CD14-positive monocyte (primary cell): ENCODE results near the gene HINT2. TPM values are rescaled to one million over a fixed set of nuclear protein-coding genes. Genes with fewer than 3 reads are reported as not detected.

Experiments
- DNase-seq, 3 donors: peaks; one replicate each; pipeline ENCODE4 v3.0.0-alpha.2; 2011 to 2022
- H2AFZ ChIP-seq: 2 replicates; pipeline ENCODE4 v1.6.0; 2012; ENCODE audit warnings: mild to moderate bottlenecking, low read depth, low read length, inconsistent platforms; ENCODE audit not compliant: insufficient read depth, poor library complexity, severe bottlenecking
- H3K27ac ChIP-seq, 2 donors: 1 replicate in 1 of 2; 2 replicates in 1 of 2; pipeline ENCODE4 v1.5.1; 2012 to 2013; ENCODE audit warnings: low read length in 2 of 2, control low read depth in 1 of 2, inconsistent platforms in 1 of 2, low read depth in 1 of 2, mild to moderate bottlenecking in 1 of 2
- H3K27me3 ChIP-seq, 2 donors: one replicate each; pipeline versions ENCODE4 v1.6.0 to v1.6.1; 2011 to 2013; ENCODE audit warnings: low read length in 2 of 2; ENCODE audit not compliant: control insufficient read depth in 2 of 2, insufficient read depth in 2 of 2
- H3K36me3 ChIP-seq, 2 donors: replicated peaks in 1 of 2; 1 replicate in 1 of 2; 2 replicates in 1 of 2; pipeline versions ENCODE4 v1.5.1 to v1.6.1; 2012 to 2013; ENCODE audit warnings: low read length in 2 of 2, control low read depth in 1 of 2, inconsistent platforms in 1 of 2, mild to moderate bottlenecking in 1 of 2; ENCODE audit not compliant: insufficient read depth in 2 of 2, control insufficient read depth in 1 of 2
- H3K4me1 ChIP-seq, 2 donors: 1 replicate in 1 of 2; 2 replicates in 1 of 2; pipeline versions ENCODE4 v1.5.1 to v1.6.1; 2012 to 2013; ENCODE audit warnings: low read length in 2 of 2, control low read depth in 1 of 2, inconsistent platforms in 1 of 2, mild to moderate bottlenecking in 1 of 2, moderate library complexity in 1 of 2; ENCODE audit not compliant: insufficient read depth in 2 of 2, control insufficient read depth in 1 of 2
- H3K4me2 ChIP-seq: replicated peaks from 2 replicates; pipeline ENCODE3; 2012; ENCODE audit warnings: low read length, moderate library complexity, mild to moderate bottlenecking; ENCODE audit not compliant: poor library complexity, severe bottlenecking; ENCODE audit errors: extremely low read depth
- H3K4me3 ChIP-seq, 3 experiments: fragments of 200-600 bp in 1 of 3; sonication (generic) in 1 of 3; replicated peaks in 1 of 3; 1 replicate in 2 of 3; 2 replicates in 1 of 3; pipeline ENCODE4 v1.5.1; 2011 to 2013; ENCODE audit warnings: low read length in 3 of 3, mild to moderate bottlenecking in 3 of 3, control low read depth in 2 of 3, low read depth in 2 of 3, inconsistent platforms in 1 of 3, moderate library complexity in 1 of 3
- H3K79me2 ChIP-seq: 2 replicates; pipeline ENCODE4 v1.6.0; 2012; ENCODE audit warnings: mild to moderate bottlenecking, control low read depth, inconsistent platforms, low read length, moderate library complexity; ENCODE audit not compliant: insufficient read depth
- H3K9ac ChIP-seq: 2 replicates; pipeline ENCODE4 v1.6.0; 2017; ENCODE audit warnings: low read length, mild to moderate bottlenecking; ENCODE audit not compliant: insufficient read depth, poor library complexity, severe bottlenecking
- H3K9me3 ChIP-seq, 2 donors: replicated peaks in 1 of 2; 1 replicate in 1 of 2; 2 replicates in 1 of 2; pipeline versions ENCODE4 v1.5.1 to v1.6.1; 2012 to 2013; ENCODE audit warnings: low read length in 2 of 2, control low read depth in 1 of 2; ENCODE audit not compliant: control insufficient read depth in 1 of 2, insufficient read depth in 1 of 2
- H4K20me1 ChIP-seq: 2 replicates; pipeline ENCODE4 v1.6.0; 2012; ENCODE audit warnings: mild to moderate bottlenecking, low read length, control low read depth, moderate library complexity; ENCODE audit not compliant: insufficient read depth
- H3K27ac Mint-ChIP-seq, 7 donors: one replicate each; pipeline ENCODE4 v1.8.0; 2020; ENCODE audit warnings: mild to moderate bottlenecking in 7 of 7, mixed read lengths in 7 of 7, moderate library complexity in 6 of 7, inconsistent platforms in 2 of 7
- H3K27me3 Mint-ChIP-seq, 3 donors: one replicate each; pipeline ENCODE4 v1.8.0; 2021 to 2022; ENCODE audit warnings: low read depth in 3 of 3, mild to moderate bottlenecking in 3 of 3, mixed read lengths in 3 of 3, moderate library complexity in 3 of 3, inconsistent platforms in 1 of 3
- H3K36me3 Mint-ChIP-seq, 2 donors: one replicate each; pipeline ENCODE4 v1.8.0; 2020; ENCODE audit warnings: mixed read lengths in 2 of 2, inconsistent platforms in 1 of 2, mild to moderate bottlenecking in 1 of 2
- H3K4me1 Mint-ChIP-seq: one replicate; pipeline ENCODE4 v1.8.0; 2020; ENCODE audit warnings: mild to moderate bottlenecking, mixed read lengths
- H3K4me3 Mint-ChIP-seq, 2 donors: one replicate each; pipeline ENCODE4 v1.8.0; 2020; ENCODE audit warnings: mild to moderate bottlenecking in 2 of 2, mixed read lengths in 2 of 2, moderate library complexity in 1 of 2
- H3K9me3 Mint-ChIP-seq, 7 donors: one replicate each; pipeline ENCODE4 v1.8.0; 2020 to 2022; ENCODE audit warnings: mixed read lengths in 7 of 7, mild to moderate bottlenecking in 6 of 7, moderate library complexity in 6 of 7, inconsistent platforms in 2 of 7
- CTCF ChIP-seq: fragments of 200-600 bp; IDR thresholded peaks from one replicate; pipeline ENCODE4 v1.8.0; 2022; ENCODE audit warnings: antibody characterized with exemption, mild to moderate bottlenecking
- WGBS: methylation state at CpG from one replicate; pipeline ENCODE4 v1.1.5; 2013; ENCODE audit warnings: missing lambda C conversion rate; ENCODE audit not compliant: insufficient coverage; 5-methylcytosine and 5-hydroxymethylcytosine counted together
- intact Hi-C, 2 donors: fragments of 100-400 bp; cut with micrococcal nuclease; formaldehyde crosslinking; loops; one replicate each; pipeline versions ENCODE4 v1.15.0 to v1.15.1; 2023
- polyA plus RNA-seq, 3 donors: library from polyadenylated mRNA; depleted of rRNA in 1 of 3; unstranded in 2 of 3; stranded (reverse) in 1 of 3; fragments of 300-500 nt in 2 of 3; fragments of >200 nt in 1 of 3; fragmentation: Illumina TruSeq in 2 of 3; gene quantifications; 1 replicate in 2 of 3; 2 replicates in 1 of 3; pipeline ENCODE4 v1.2.3, GENCODE V29; 2012 to 2021

HINT2 gene
- polyA plus RNA-seq, 3 donors: 19.9 to 64.5 (median 59.1) TPM

- Histone ChIP-seq H3K9me3 (no peaks in the 10 kb centered on the region), H3K4me2 (peak overlapping the region; percentile 99), H3K9ac (peak overlapping the region; percentile 75), H3K27ac (peak overlapping the region; percentile 10 to 73), H4K20me1 (no peaks in the 10 kb centered on the region), H3K36me3 (no peaks in the 10 kb centered on the region), H3K4me1 (peaks cover 58 to 69% of the 10 kb centered on the region in 2 donors), H3K4me3 (peak overlapping the region; percentile 39 to 94 (median 67)), H3K27me3 (no peaks in the 10 kb centered on the region), H2AFZ (peak overlapping the region; percentile 98), H3K79me2 (peaks cover 4% of the 10 kb centered on the region)
- H3K4me1 Mint-ChIP-seq: peaks cover 70% of the 10 kb centered on the region
- peak overlapping the region; percentile 5 to 93 (median 82) for H3K27ac Mint-ChIP-seq
- TF ChIP-seq CTCF: no peak
- peak overlapping the region; percentile 69 to 89 for H3K4me3 Mint-ChIP-seq
- H3K9me3 Mint-ChIP-seq: no peaks in the 10 kb centered on the region
- intact Hi-C loops: loop anchor here (2.0 to 5.0 kb wide), 4 partner anchors 15 to 97 kb away; partner anchors contain the start of genes CREB3 (in 1 of the 2), OR13J1 (in 1 of the 2) and TLN1 (in 1 of the 2)
- DNase-seq: no peak
- WGBS: 86% methylated on average over 2 of the region's 2 CpGs
- H3K27me3 Mint-ChIP-seq: peaks cover 17 to 18% (median 18%) of the 10 kb centered on the region in 3 donors
- H3K36me3 Mint-ChIP-seq: peaks cover 5% of the 10 kb centered on the region in 2 donors
These were observed 14.9 kb upstream of the HINT2 start for GRCh38 chr9:35829764-35830096.

GRCh38 chr9:35829084-35829763, 14.4 kb upstream of the HINT2 start, which contains the start of gene TMEM8B:
Gene TMEM8B, plus strand, starts transcription at chr9:35829228. Its CDS starts 220 bp downstream, at chr9:35829448.
- TF ChIP-seq CTCF: no peak
- H3K4me1 ChIP-seq: peaks cover 53 to 64% of the 10 kb centered on the region in 2 donors

More at GRCh38 chr9:35829084-35829763, 14.4 kb upstream of the HINT2 start, which contains the start of gene TMEM8B:
- intact Hi-C loops: loop anchor here (2.0 to 5.0 kb wide), 4 partner anchors 16 to 97 kb away; partner anchors contain the start of genes CREB3 (in 1 of the 2), OR13J1 (in 1 of the 2) and TLN1 (in 1 of the 2)
- H3K4me3 ChIP-seq: peak within 1 kb of the TSS; percentile 67 to 94 (median 78)
- H2AFZ ChIP-seq: peak within 1 kb of the TSS; percentile 98
- H3K79me2 ChIP-seq: peaks cover 4% of the 10 kb centered on the region
- no peaks in the 10 kb centered on the region for H3K9me3 ChIP-seq
- H3K4me2 ChIP-seq: peak within 1 kb of the TSS; percentile 99
- H3K9ac ChIP-seq: peak within 1 kb of the TSS; percentile 75
- peak within 1 kb of the TSS; percentile 94 to 99 for H3K4me3 Mint-ChIP-seq
- H3K36me3 ChIP-seq: no peaks in the 10 kb centered on the region
- no peaks in the 10 kb centered on the region for H4K20me1 ChIP-seq
- no peaks in the 10 kb centered on the region for H3K9me3 Mint-ChIP-seq
- H3K4me1 Mint-ChIP-seq: peaks cover 65% of the 10 kb centered on the region
- H3K27ac ChIP-seq: peak within 1 kb of the TSS; percentile 10 to 73
- H3K27me3 ChIP-seq: no peaks in the 10 kb centered on the region
- WGBS: under 1% methylated on average over 51 of the region's 53 CpGs
- H3K27me3 Mint-ChIP-seq: peaks cover 14 to 18% (median 17%) of the 10 kb centered on the region in 3 donors
- peak; percentile 80 to 92 (median 85) for DNase-seq
- no peaks in the 10 kb centered on the region for H3K36me3 Mint-ChIP-seq
- peak within 1 kb of the TSS; percentile 81 to 99 (median 92) for H3K27ac Mint-ChIP-seq
